ENCODE results near the gene GNAQ. TPM values are rescaled to one million over a fixed set of nuclear protein-coding genes. Genes with fewer than 3 reads are reported as not detected.

GNAQ gene
- total and polyA plus RNA-seq, 2 experiments from 2014 or later: 21.1 to 43.1 TPM

DNA sequence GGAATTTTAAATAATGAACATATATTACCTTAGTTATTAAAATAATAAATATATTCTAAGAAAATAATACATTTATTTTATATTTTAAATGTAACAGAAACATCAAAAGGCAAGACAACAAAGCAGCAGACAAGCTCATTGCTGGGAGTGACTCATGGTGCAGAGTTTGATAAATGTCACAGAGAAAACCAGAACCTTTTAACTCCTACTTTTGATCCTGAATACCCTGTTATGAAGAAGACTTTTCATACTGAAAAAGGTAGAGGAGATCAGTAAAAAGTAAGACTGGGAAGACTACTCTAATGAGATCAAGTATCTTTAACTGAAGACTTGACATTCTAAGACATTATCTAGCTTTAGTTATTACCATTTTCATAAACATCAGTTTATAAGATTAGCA is 284.4 kb downstream of the GNAQ start:
- no peak for ATAC-seq
- Histone ChIP-seq H3K27ac (ENCODE audit: low read depth) (no peak overlapping the region), H4K20me1 (replicated peaks; ENCODE audit: insufficient read depth) (no peaks in the 10 kb centered on the region), H3F3A (replicated peaks; ENCODE audit: low read depth) (no peaks in the 10 kb centered on the region), H3K9me2 (ENCODE audit: insufficient read depth) (peaks cover 8% of the 10 kb centered on the region; the same call in 1 of the 2 replicates), H3K79me2 (replicated peaks; ENCODE audit: insufficient read depth) (no peaks in the 10 kb centered on the region), H3K4me2 (no peak overlapping the region), H3K4me1 (ENCODE audit: insufficient read depth) (peaks cover 15% of the 10 kb centered on the region), H2AFZ (no peak overlapping the region), H3K36me3 (ENCODE audit: insufficient read depth) (no peaks in the 10 kb centered on the region), H3K4me3 (no peak overlapping the region), H3K27me3 (ENCODE audit: insufficient read depth) (no peaks in the 10 kb centered on the region)
- H3K36me3 Mint-ChIP-seq (ENCODE audit: low read depth): no peaks in the 10 kb centered on the region
- no peak for TF ChIP-seq EZH2phosphoT487 (IDR thresholded peaks at IDR 0.05; ENCODE audit: unreplicated experiment)
- TF ChIP-seq ZNF114 (CRISPR knock-in tag; IDR thresholded peaks at IDR 0.05): no peak
- TF ChIP-seq, protein P1, sequence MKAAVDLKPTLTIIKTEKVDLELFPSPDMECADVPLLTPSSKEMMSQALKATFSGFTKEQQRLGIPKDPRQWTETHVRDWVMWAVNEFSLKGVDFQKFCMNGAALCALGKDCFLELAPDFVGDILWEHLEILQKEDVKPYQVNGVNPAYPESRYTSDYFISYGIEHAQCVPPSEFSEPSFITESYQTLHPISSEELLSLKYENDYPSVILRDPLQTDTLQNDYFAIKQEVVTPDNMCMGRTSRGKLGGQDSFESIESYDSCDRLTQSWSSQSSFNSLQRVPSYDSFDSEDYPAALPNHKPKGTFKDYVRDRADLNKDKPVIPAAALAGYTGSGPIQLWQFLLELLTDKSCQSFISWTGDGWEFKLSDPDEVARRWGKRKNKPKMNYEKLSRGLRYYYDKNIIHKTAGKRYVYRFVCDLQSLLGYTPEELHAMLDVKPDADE (IDR thresholded peaks at IDR 0.05): no peak
- H3K4me3 Mint-ChIP-seq: no peak overlapping the region
- peaks cover 2% of the 10 kb centered on the region for H3K27me3 Mint-ChIP-seq (ENCODE audit: insufficient read depth, low read depth, poor library complexity)
- no peaks in the 10 kb centered on the region for H3K9me3 Mint-ChIP-seq
- no peak overlapping the region for H3K27ac Mint-ChIP-seq
- DNase-seq (ENCODE audit: low spot score): no peak
- H3K4me1 Mint-ChIP-seq: peaks cover 35% of the 10 kb centered on the region

DNA sequence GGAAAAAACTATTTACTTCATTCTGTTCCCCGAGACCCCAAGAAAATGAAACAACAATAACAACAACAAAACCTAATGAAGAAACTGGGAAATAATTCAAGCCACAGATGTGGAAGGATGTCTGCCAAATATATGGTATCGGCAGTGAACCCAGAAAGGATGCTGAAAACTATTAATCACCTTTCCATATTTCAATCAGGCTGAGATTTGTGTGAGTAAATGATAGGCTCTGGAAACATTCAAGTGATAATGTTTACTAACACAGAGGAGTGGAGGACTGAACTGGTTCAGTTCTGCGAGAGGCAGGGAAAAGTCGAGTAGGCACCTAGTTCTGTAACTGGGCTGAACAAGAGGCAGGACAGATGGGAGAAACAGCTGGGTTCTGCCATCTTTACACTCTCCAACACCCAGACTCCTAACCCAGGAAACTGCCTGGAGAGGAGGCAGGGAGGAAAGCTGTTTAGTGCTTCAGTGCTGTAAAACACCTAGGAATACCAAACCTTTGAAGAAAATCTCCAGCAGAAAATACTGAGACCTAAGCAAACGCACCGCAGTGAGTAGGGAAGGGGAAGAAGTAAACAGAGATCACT is 286.7 kb downstream of the GNAQ start:
- Mint-ChIP-seq H3K36me3 (ENCODE audit: low read depth) (no peaks in the 10 kb centered on the region), H3K27ac (peak overlapping the region; percentile 92), H3K9me3 (no peaks in the 10 kb centered on the region), H3K27me3 (ENCODE audit: insufficient read depth, low read depth, poor library complexity) (peaks cover 2% of the 10 kb centered on the region), H3K4me3 (no peak overlapping the region), H3K4me1 (peaks cover 32% of the 10 kb centered on the region)
- Histone ChIP-seq H3K79me2 (replicated peaks; ENCODE audit: insufficient read depth) (no peaks in the 10 kb centered on the region), H3K4me2 (peak overlapping the region; percentile 22; the same call in 1 of the 2 replicates), H2AFZ (no peak overlapping the region), H3F3A (replicated peaks; ENCODE audit: low read depth) (no peaks in the 10 kb centered on the region), H3K9me2 (ENCODE audit: insufficient read depth) (peaks cover 8% of the 10 kb centered on the region; the same call in 1 of the 2 replicates), H3K4me1 (ENCODE audit: insufficient read depth) (peaks cover 18% of the 10 kb centered on the region), H3K27ac (ENCODE audit: low read depth) (peak overlapping the region; percentile 50; the same call in 1 of the 2 replicates), H3K36me3 (ENCODE audit: insufficient read depth) (no peaks in the 10 kb centered on the region), H4K20me1 (replicated peaks; ENCODE audit: insufficient read depth) (no peaks in the 10 kb centered on the region), H3K27me3 (ENCODE audit: insufficient read depth) (no peaks in the 10 kb centered on the region), H3K4me3 (no peak overlapping the region)
- DNase-seq (ENCODE audit: low spot score) (peak; percentile 27), ATAC-seq (peak; percentile 74)
- TF ChIP-seq, protein P2, sequence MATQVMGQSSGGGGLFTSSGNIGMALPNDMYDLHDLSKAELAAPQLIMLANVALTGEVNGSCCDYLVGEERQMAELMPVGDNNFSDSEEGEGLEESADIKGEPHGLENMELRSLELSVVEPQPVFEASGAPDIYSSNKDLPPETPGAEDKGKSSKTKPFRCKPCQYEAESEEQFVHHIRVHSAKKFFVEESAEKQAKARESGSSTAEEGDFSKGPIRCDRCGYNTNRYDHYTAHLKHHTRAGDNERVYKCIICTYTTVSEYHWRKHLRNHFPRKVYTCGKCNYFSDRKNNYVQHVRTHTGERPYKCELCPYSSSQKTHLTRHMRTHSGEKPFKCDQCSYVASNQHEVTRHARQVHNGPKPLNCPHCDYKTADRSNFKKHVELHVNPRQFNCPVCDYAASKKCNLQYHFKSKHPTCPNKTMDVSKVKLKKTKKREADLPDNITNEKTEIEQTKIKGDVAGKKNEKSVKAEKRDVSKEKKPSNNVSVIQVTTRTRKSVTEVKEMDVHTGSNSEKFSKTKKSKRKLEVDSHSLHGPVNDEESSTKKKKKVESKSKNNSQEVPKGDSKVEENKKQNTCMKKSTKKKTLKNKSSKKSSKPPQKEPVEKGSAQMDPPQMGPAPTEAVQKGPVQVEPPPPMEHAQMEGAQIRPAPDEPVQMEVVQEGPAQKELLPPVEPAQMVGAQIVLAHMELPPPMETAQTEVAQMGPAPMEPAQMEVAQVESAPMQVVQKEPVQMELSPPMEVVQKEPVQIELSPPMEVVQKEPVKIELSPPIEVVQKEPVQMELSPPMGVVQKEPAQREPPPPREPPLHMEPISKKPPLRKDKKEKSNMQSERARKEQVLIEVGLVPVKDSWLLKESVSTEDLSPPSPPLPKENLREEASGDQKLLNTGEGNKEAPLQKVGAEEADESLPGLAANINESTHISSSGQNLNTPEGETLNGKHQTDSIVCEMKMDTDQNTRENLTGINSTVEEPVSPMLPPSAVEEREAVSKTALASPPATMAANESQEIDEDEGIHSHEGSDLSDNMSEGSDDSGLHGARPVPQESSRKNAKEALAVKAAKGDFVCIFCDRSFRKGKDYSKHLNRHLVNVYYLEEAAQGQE (IDR thresholded peaks at IDR 0.05; ENCODE audit: unreplicated experiment): no peak
- TF ChIP-seq STAT1 (IDR thresholded peaks at IDR 0.05; ENCODE audit: unreplicated experiment) (no peak), ZNF331 (CRISPR knock-in tag; IDR thresholded peaks at IDR 0.05; ENCODE audit: low read depth) (no peak), EZH2phosphoT487 (IDR thresholded peaks at IDR 0.05; ENCODE audit: unreplicated experiment) (no peak), EZH2 (IDR thresholded peaks at IDR 0.05; ENCODE audit: low read depth, unreplicated experiment) (no peak)
- TF ChIP-seq, protein P3, sequence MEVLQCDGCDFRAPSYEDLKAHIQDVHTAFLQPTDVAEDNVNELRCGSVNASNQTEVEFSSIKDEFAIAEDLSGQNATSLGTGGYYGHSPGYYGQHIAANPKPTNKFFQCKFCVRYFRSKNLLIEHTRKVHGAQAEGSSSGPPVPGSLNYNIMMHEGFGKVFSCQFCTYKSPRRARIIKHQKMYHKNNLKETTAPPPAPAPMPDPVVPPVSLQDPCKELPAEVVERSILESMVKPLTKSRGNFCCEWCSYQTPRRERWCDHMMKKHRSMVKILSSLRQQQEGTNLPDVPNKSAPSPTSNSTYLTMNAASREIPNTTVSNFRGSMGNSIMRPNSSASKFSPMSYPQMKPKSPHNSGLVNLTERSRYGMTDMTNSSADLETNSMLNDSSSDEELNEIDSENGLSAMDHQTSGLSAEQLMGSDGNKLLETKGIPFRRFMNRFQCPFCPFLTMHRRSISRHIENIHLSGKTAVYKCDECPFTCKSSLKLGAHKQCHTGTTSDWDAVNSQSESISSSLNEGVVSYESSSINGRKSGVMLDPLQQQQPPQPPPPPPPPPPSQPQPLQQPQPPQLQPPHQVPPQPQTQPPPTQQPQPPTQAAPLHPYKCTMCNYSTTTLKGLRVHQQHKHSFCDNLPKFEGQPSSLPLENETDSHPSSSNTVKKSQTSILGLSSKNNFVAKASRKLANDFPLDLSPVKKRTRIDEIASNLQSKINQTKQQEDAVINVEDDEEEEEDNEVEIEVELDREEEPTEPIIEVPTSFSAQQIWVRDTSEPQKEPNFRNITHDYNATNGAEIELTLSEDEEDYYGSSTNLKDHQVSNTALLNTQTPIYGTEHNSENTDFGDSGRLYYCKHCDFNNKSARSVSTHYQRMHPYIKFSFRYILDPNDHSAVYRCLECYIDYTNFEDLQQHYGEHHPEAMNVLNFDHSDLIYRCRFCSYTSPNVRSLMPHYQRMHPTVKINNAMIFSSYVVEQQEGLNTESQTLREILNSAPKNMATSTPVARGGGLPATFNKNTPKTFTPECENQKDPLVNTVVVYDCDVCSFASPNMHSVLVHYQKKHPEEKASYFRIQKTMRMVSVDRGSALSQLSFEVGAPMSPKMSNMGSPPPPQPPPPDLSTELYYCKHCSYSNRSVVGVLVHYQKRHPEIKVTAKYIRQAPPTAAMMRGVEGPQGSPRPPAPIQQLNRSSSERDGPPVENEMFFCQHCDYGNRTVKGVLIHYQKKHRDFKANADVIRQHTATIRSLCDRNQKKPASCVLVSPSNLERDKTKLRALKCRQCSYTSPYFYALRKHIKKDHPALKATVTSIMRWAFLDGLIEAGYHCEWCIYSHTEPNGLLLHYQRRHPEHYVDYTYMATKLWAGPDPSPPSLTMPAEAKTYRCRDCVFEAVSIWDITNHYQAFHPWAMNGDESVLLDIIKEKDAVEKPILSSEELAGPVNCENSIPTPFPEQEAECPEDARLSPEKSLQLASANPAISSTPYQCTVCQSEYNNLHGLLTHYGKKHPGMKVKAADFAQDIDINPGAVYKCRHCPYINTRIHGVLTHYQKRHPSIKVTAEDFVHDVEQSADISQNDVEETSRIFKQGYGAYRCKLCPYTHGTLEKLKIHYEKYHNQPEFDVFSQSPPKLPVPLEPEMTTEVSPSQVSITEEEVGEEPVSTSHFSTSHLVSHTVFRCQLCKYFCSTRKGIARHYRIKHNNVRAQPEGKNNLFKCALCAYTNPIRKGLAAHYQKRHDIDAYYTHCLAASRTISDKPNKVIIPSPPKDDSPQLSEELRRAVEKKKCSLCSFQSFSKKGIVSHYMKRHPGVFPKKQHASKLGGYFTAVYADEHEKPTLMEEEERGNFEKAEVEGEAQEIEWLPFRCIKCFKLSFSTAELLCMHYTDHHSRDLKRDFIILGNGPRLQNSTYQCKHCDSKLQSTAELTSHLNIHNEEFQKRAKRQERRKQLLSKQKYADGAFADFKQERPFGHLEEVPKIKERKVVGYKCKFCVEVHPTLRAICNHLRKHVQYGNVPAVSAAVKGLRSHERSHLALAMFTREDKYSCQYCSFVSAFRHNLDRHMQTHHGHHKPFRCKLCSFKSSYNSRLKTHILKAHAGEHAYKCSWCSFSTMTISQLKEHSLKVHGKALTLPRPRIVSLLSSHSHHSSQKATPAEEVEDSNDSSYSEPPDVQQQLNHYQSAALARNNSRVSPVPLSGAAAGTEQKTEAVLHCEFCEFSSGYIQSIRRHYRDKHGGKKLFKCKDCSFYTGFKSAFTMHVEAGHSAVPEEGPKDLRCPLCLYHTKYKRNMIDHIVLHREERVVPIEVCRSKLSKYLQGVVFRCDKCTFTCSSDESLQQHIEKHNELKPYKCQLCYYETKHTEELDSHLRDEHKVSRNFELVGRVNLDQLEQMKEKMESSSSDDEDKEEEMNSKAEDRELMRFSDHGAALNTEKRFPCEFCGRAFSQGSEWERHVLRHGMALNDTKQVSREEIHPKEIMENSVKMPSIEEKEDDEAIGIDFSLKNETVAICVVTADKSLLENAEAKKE (CRISPR knock-in tag; IDR thresholded peaks at IDR 0.05): no peak
